ENCODE results near the gene MED15.
"Not testable (repeated sequence)": the region's sequence is repeated elsewhere in the genome, so short reads cannot be mapped to it uniquely, and the experiment has no call there.

MED15 gene

DNA sequence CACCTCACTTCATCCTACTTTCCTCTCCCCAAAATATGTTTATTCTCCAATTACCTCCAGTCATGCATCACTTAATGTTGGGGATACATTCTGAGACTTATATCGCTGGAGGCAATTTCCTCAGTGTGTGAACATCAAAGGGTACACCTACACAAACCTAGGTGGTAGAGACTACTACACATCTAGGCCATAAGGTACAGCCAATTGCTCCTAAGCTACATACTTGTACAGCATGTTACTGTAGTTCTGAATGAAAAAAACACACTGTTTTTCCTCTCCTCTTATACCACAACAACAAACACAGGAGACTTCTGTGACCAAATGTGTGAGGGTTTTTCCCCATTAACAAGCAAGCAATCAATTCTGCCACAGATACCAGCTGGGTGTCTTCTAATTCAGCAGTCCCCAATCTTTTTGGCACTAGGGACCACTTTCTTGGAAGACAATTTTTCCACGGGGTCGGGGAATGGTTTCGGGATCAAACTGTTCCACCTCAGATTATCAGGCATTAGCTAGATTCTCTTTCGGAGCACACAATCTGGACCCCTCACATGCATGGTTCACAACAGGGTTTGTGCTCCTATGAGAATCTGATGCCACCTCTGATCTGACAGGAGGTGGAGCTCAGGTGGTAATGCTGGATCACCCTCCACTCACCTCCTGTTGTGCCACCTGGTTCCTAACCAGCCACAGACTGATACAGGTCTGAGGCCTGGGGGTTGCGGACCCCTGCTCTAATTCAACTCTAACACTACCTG lies 17.0 kb upstream of the MED15 start:
- no peak overlapping the region for H3K27ac ChIP-seq (ENCODE audit: low read depth, low read length)
- no peak overlapping the region for H3K9ac ChIP-seq (ENCODE audit: low read length)
- no peak overlapping the region for H3K4me3 ChIP-seq (ENCODE audit: low read length)
- no peaks in the 10 kb centered on the region for H3K27me3 ChIP-seq (ENCODE audit: control insufficient read depth, insufficient read depth, low read length)
- peaks cover 4% of the 10 kb centered on the region for H3K4me1 ChIP-seq (ENCODE audit: control insufficient read depth, insufficient read depth, low read length)
- no peaks in the 10 kb centered on the region for H3K36me3 ChIP-seq (ENCODE audit: control insufficient read depth, insufficient read depth, low read length)

- H3K36me3 ChIP-seq (ENCODE audit: control insufficient read depth, insufficient read depth, low read length): no peaks in the 10 kb centered on the region
- H3K4me1 ChIP-seq (ENCODE audit: control insufficient read depth, insufficient read depth, low read length): peaks cover 4% of the 10 kb centered on the region
- no peaks in the 10 kb centered on the region for H3K27me3 ChIP-seq (ENCODE audit: control insufficient read depth, insufficient read depth, low read length)
- H3K27ac ChIP-seq (ENCODE audit: low read depth, low read length): no peak overlapping the region
- H3K4me3 ChIP-seq (ENCODE audit: low read length): no peak overlapping the region
- H3K9ac ChIP-seq (ENCODE audit: low read length): no peak overlapping the region
These were observed 16.5 kb upstream of the MED15 start for GRCh38 chr22:20490941-20491307.

- no peak overlapping the region for H3K4me3 ChIP-seq (ENCODE audit: low read length)
- no peak overlapping the region for H3K9ac ChIP-seq (ENCODE audit: low read length)
- no peaks in the 10 kb centered on the region for H3K36me3 ChIP-seq (ENCODE audit: control insufficient read depth, insufficient read depth, low read length)
- no peaks in the 10 kb centered on the region for H3K27me3 ChIP-seq (ENCODE audit: control insufficient read depth, insufficient read depth, low read length)
- H3K27ac ChIP-seq (ENCODE audit: low read depth, low read length): no peak overlapping the region
- H3K4me1 ChIP-seq (ENCODE audit: control insufficient read depth, insufficient read depth, low read length): peaks cover 4% of the 10 kb centered on the region
These were observed 16.1 kb upstream of the MED15 start for GRCh38 chr22:20491346-20491745.

- Histone ChIP-seq H3K36me3 (ENCODE audit: control insufficient read depth, insufficient read depth, low read length) (peaks cover under 1% of the 10 kb centered on the region), H3K27ac (ENCODE audit: low read depth, low read length) (peak within 1 kb of the TSS; percentile 95), H3K27me3 (ENCODE audit: control insufficient read depth, insufficient read depth, low read length) (no peaks in the 10 kb centered on the region), H3K4me1 (ENCODE audit: control insufficient read depth, insufficient read depth, low read length) (peaks cover 8% of the 10 kb centered on the region), H3K9ac (ENCODE audit: low read length) (peak within 1 kb of the TSS; percentile 69), H3K4me3 (ENCODE audit: low read length) (peak within 1 kb of the TSS; percentile 89)
These were observed 12.2 kb upstream of the MED15 start, which contains the start of gene KLHL22 for GRCh38 chr22:20494978-20495860. TSS of gene KLHL22 (minus strand) at chr22:20495795. CDS start at chr22:20489211, 6,584 bp downstream.

- Histone ChIP-seq H3K4me1 (ENCODE audit: control insufficient read depth, insufficient read depth, low read length) (peaks cover 8% of the 10 kb centered on the region), H3K36me3 (ENCODE audit: control insufficient read depth, insufficient read depth, low read length) (peaks cover 4% of the 10 kb centered on the region), H3K27ac (ENCODE audit: low read depth, low read length) (peak overlapping the region; percentile 95), H3K27me3 (ENCODE audit: control insufficient read depth, insufficient read depth, low read length) (no peaks in the 10 kb centered on the region), H3K9ac (ENCODE audit: low read length) (peak overlapping the region; percentile 66), H3K4me3 (ENCODE audit: low read length) (peak overlapping the region; percentile 89)
These were observed 11.3 kb upstream of the MED15 start for GRCh38 chr22:20495861-20496681.

- Histone ChIP-seq H3K4me3 (ENCODE audit: low read length) (no peak overlapping the region), H3K4me1 (ENCODE audit: control insufficient read depth, insufficient read depth, low read length) (peaks cover 8% of the 10 kb centered on the region), H3K27me3 (ENCODE audit: control insufficient read depth, insufficient read depth, low read length) (no peaks in the 10 kb centered on the region), H3K36me3 (ENCODE audit: control insufficient read depth, insufficient read depth, low read length) (peaks cover 6% of the 10 kb centered on the region), H3K27ac (ENCODE audit: low read depth, low read length) (no peak overlapping the region), H3K9ac (ENCODE audit: low read length) (no peak overlapping the region)
These were observed 10.0 kb upstream of the MED15 start for GRCh38 chr22:20497426-20497825.

DNA sequence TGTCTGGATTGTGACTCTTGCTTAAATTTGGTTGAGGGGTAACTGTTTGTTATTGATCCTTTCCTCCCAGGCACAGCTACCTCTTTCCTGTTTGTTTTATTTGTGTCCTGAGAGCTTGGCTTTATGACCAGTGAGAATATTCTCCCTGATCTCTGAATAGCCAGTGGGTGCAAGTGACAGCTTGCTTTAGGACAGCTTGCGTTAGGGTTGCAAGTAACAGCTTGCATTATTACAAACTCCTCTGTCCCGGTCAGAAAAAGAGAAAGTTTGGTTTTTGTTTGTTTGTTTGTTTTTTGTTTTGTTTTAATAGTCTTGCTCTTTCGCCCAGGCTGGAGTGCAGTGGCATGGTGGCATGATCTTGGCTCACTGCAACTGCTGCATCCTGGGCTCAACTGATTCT lies 8.5 kb upstream of the MED15 start:
- Histone ChIP-seq H3K36me3 (ENCODE audit: control insufficient read depth, insufficient read depth, low read length) (peaks cover 6% of the 10 kb centered on the region), H3K4me3 (ENCODE audit: low read length) (no peak overlapping the region), H3K9ac (ENCODE audit: low read length) (no peak overlapping the region), H3K27ac (ENCODE audit: low read depth, low read length) (no peak overlapping the region), H3K27me3 (ENCODE audit: control insufficient read depth, insufficient read depth, low read length) (no peaks in the 10 kb centered on the region), H3K4me1 (ENCODE audit: control insufficient read depth, insufficient read depth, low read length) (peaks cover 8% of the 10 kb centered on the region)

- Histone ChIP-seq H3K27ac (ENCODE audit: low read depth, low read length) (no peak overlapping the region), H3K36me3 (ENCODE audit: control insufficient read depth, insufficient read depth, low read length) (peaks cover 6% of the 10 kb centered on the region), H3K9ac (ENCODE audit: low read length) (no peak overlapping the region), H3K4me1 (ENCODE audit: control insufficient read depth, insufficient read depth, low read length) (peaks cover 5% of the 10 kb centered on the region), H3K27me3 (ENCODE audit: control insufficient read depth, insufficient read depth, low read length) (no peaks in the 10 kb centered on the region), H3K4me3 (ENCODE audit: low read length) (no peak overlapping the region)
These were observed 7.6 kb upstream of the MED15 start for GRCh38 chr22:20499769-20500168.

DNA sequence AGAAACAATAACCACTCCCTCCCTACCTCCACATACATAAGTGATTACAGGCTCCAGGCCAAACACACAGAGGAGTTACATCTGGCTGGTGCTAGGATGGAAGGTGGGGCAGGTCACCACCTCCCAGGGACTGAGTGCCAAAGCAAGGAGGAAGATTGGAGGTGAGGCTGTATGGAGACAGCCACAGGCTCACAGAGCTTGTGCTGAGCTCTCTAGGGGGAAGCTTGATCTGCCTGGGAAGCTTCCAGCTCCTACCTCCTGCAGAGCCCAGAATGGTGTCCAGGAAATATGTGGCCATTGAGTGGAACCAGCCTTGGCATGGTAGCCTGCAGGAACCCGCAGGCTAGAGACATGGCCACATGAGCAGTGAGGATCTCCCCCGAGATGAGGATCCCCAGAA lies 3.6 kb upstream of the MED15 start:
- H3K27ac ChIP-seq (ENCODE audit: low read depth, low read length): no peak overlapping the region
- no peak overlapping the region for H3K4me3 ChIP-seq (ENCODE audit: low read length)
- no peaks in the 10 kb centered on the region for H3K27me3 ChIP-seq (ENCODE audit: control insufficient read depth, insufficient read depth, low read length)

DNA sequence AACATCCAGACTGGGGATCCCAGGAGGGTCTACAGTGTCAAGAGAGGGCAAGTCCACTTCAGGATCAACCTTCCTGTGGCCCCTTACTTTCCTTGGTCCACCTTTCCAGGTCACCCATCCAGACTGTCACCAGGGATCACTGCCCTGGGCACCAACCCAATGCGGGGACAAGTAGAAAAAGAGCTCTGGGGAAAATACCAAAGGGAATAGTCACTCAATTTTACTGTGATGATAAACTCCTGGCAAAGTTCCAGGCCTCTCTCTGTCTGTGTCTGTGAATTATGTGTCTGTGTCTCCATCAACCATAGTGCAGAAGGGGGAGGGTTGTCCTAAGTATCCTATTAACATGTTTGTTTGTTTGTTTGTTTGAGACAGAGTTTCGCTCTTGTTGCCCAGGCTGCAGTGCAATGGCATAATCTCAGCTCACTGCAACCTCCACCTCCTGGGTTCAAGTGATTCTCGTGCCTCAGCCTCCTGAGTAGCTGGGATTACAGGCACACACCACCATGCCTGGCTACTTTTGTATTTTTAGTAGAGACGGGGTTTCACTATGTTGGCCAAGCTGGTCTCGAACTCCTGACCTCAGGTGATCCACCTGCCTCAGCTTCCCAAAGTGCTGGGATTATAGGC lies 3.0 kb upstream of the MED15 start:
- H3K4me3 ChIP-seq (ENCODE audit: low read length); H3K27ac ChIP-seq (ENCODE audit: low read depth, low read length); H3K4me1 ChIP-seq (ENCODE audit: control insufficient read depth, insufficient read depth, low read length): not testable (repeated sequence)

More for the DNA sequence above, 3.6 kb upstream of the MED15 start:
- Histone ChIP-seq H3K9ac (ENCODE audit: low read length) (no peak overlapping the region), H3K36me3 (ENCODE audit: control insufficient read depth, insufficient read depth, low read length) (peaks cover 6% of the 10 kb centered on the region), H3K4me1 (ENCODE audit: control insufficient read depth, insufficient read depth, low read length) (peaks cover 2% of the 10 kb centered on the region)

DNA sequence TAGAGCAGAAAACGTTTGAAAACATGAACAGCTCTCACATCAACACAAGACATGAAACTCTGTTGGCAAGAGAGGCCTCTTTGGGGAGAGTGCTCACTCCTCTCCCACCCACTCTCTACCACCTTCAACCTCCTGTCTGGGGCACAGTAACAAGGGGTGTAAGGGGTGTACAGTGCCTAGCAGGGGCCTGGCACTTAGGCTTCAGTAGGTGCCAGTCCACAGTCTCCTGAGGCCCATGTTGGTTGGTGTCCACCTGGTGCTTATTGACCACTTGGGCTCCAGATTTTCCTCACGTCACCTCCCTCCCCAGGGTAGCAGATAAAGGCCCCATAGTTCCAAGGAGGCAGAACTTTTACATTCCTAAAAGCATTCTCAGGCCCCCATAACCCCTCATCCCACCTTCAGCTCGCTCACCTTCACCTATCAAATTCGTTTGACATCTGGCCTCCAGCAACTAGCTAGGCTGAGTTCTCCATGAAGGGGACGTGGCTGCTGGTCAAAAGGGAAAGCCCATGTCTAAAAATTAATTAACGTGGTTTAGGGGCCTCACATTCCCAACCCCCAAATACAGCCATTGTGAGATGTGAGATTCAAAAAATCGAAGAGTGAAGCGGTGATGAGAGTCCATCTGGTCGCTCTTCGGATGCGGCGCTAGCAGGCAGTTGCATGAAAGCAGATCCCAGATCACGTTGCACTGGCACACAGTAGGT lies 712 bp upstream of the MED15 start:
- Histone ChIP-seq H3K27ac (ENCODE audit: low read depth, low read length) (no peak overlapping the region), H3K9ac (ENCODE audit: low read length) (peak overlapping the region; percentile 3), H3K4me3 (ENCODE audit: low read length) (peak overlapping the region; percentile 79), H3K27me3 (ENCODE audit: control insufficient read depth, insufficient read depth, low read length) (no peaks in the 10 kb centered on the region), H3K36me3 (ENCODE audit: control insufficient read depth, insufficient read depth, low read length) (no peaks in the 10 kb centered on the region), H3K4me1 (ENCODE audit: control insufficient read depth, insufficient read depth, low read length) (peaks cover 17% of the 10 kb centered on the region)

More for the DNA sequence above, 3.0 kb upstream of the MED15 start:
- H3K27me3 ChIP-seq (ENCODE audit: control insufficient read depth, insufficient read depth, low read length); H3K36me3 ChIP-seq (ENCODE audit: control insufficient read depth, insufficient read depth, low read length); H3K9ac ChIP-seq (ENCODE audit: low read length): not testable (repeated sequence)
